HepG2 (cell line): ENCODE data around the gene SMARCD1. TPM values are rescaled to one million over a fixed set of nuclear protein-coding genes. Genes with fewer than 3 reads are reported as not detected.

Source experiments
- E2F2 ChIP-seq: sonication (generic); formaldehyde crosslinking; IDR thresholded peaks from 2 replicates; pipeline ENCODE4 v1.4.0; 2020; ENCODE audit warnings: missing genetic modification reagents, borderline replicate concordance
- FLYWCH1 ChIP-seq: sonication (generic); formaldehyde crosslinking; IDR thresholded peaks from 2 replicates; pipeline ENCODE4 v1.8.1; 2023; ENCODE audit warnings: mild to moderate bottlenecking, missing genetic modification reagents
- HNRNPLL ChIP-seq: fragments of 200-400 bp; formaldehyde crosslinking; IDR thresholded peaks from 2 replicates; pipeline ENCODE4 v1.6.1; 2017; ENCODE audit warnings: mild to moderate bottlenecking, low read depth, low read length; ENCODE audit not compliant: poor library complexity, severe bottlenecking
- HOXA5 ChIP-seq: sonication (generic); formaldehyde crosslinking; IDR thresholded peaks from 2 replicates; pipeline ENCODE4 v1.4.0; 2020; ENCODE audit warnings: missing genetic modification reagents
- KDM5B ChIP-seq: sonication (generic); formaldehyde crosslinking; IDR thresholded peaks from 2 replicates; pipeline ENCODE4 v1.4.0; 2020; ENCODE audit warnings: missing genetic modification reagents, mild to moderate bottlenecking, borderline replicate concordance
- LCORL ChIP-seq, 2 experiments: fragments of 450-650 bp in 1 of 2; sonication (generic) in 1 of 2; formaldehyde crosslinking in 1 of 2; IDR thresholded peaks; 2 replicates each; pipeline versions ENCODE4 v1.5.0 to v1.6.1; 2017 to 2020; ENCODE audit warnings: antibody characterized with exemption in 1 of 2, missing genetic modification reagents in 1 of 2
- NCOA2 ChIP-seq: sonication (generic); formaldehyde crosslinking; IDR thresholded peaks from 2 replicates; pipeline ENCODE4 v1.8.0; 2022; ENCODE audit warnings: inconsistent platforms
- NFE2L1 ChIP-seq: sonication (generic); formaldehyde crosslinking; IDR thresholded peaks from 2 replicates; pipeline ENCODE4 v1.4.0; 2020; ENCODE audit warnings: missing genetic modification reagents, mild to moderate bottlenecking, borderline replicate concordance
- ONECUT2 ChIP-seq: sonication (generic); formaldehyde crosslinking; IDR thresholded peaks from 2 replicates; pipeline ENCODE4 v1.4.0; 2020; ENCODE audit warnings: missing genetic modification reagents
- PHF21A ChIP-seq: sonication (generic); formaldehyde crosslinking; IDR thresholded peaks from 2 replicates; pipeline ENCODE4 v1.5.0; 2020; ENCODE audit warnings: mild to moderate bottlenecking, missing genetic modification reagents
- RARA ChIP-seq: IDR thresholded peaks from 2 replicates; pipeline ENCODE4 v1.6.1; 2016; ENCODE audit warnings: missing genetic modification reagents, missing compliant biosample characterization
- RBFOX2 ChIP-seq: fragments of 200-400 bp; formaldehyde crosslinking; IDR thresholded peaks from 2 replicates; pipeline ENCODE4 v1.6.1; 2017; ENCODE audit warnings: low read depth, mild to moderate bottlenecking, low read length
- REXO4 ChIP-seq: sonication (generic); formaldehyde crosslinking; IDR thresholded peaks from 2 replicates; pipeline ENCODE4 v1.8.0; 2022; ENCODE audit warnings: missing genetic modification reagents, mild to moderate bottlenecking, borderline replicate concordance
- SATB2 ChIP-seq: sonication (generic); formaldehyde crosslinking; IDR thresholded peaks from 2 replicates; pipeline ENCODE4 v1.5.0; 2020; ENCODE audit warnings: missing genetic modification reagents
- SIN3B ChIP-seq: fragments of 150-350 bp; IDR thresholded peaks from 2 replicates; pipeline ENCODE4 v1.6.1; 2014; ENCODE audit warnings: low read length
- SMC3 ChIP-seq: IDR thresholded peaks from 2 replicates; pipeline ENCODE4 v1.6.1; 2011; ENCODE audit warnings: low read length, improper control_type of control experiment
- SRF ChIP-seq: IDR thresholded peaks from 2 replicates; pipeline ENCODE4 v1.6.1; 2011; ENCODE audit warnings: mild to moderate bottlenecking, low read depth, low read length, moderate library complexity
- SRSF1 ChIP-seq: fragments of 200-400 bp; formaldehyde crosslinking; optimal IDR thresholded peaks from 2 replicates; pipeline ENCODE3; 2017; ENCODE audit warnings: mild to moderate bottlenecking, low read depth, low read length, moderate library complexity
- TCF7L2 ChIP-seq: IDR thresholded peaks from 2 replicates; pipeline ENCODE4 v1.6.1; 2011; ENCODE audit warnings: mild to moderate bottlenecking, low read depth, low read length, moderate library complexity
- TFDP1 ChIP-seq: IDR thresholded peaks from 2 replicates; pipeline ENCODE4 v1.6.1; 2016; ENCODE audit warnings: missing compliant biosample characterization, missing genetic modification reagents, borderline replicate concordance
- XBP1 ChIP-seq: sonication (generic); formaldehyde crosslinking; IDR thresholded peaks from 2 replicates; pipeline ENCODE4 v1.5.0; 2020; ENCODE audit warnings: missing genetic modification reagents
- ZNF251 ChIP-seq: sonication (generic); formaldehyde crosslinking; IDR thresholded peaks from 2 replicates; pipeline ENCODE4 v1.9.0; 2021; ENCODE audit warnings: mild to moderate bottlenecking, missing genetic modification reagents
- ZNF274 ChIP-seq: sonication (generic); formaldehyde crosslinking; IDR thresholded peaks from 2 replicates; pipeline ENCODE4 v1.5.1; 2020; ENCODE audit warnings: mild to moderate bottlenecking, missing genetic modification reagents
- ZNF383 ChIP-seq: sonication (generic); formaldehyde crosslinking; IDR thresholded peaks from 2 replicates; pipeline ENCODE4 v1.4.0; 2020; ENCODE audit warnings: missing genetic modification reagents, mild to moderate bottlenecking, borderline replicate concordance
- ZNF431 ChIP-seq: sonication (generic); formaldehyde crosslinking; IDR thresholded peaks from 2 replicates; pipeline ENCODE4 v1.9.0; 2022; ENCODE audit warnings: missing genetic modification reagents, low read depth, mild to moderate bottlenecking, borderline replicate concordance
- ZNF432 ChIP-seq: sonication (generic); formaldehyde crosslinking; IDR thresholded peaks from 2 replicates; pipeline ENCODE4 v1.5.0; 2020; ENCODE audit warnings: missing genetic modification reagents, mild to moderate bottlenecking, borderline replicate concordance
- ZNF501 ChIP-seq: sonication (generic); formaldehyde crosslinking; IDR thresholded peaks from 2 replicates; pipeline ENCODE4 v1.5.1; 2020; ENCODE audit warnings: mild to moderate bottlenecking, moderate library complexity, missing genetic modification reagents
- ZNF530 ChIP-seq: sonication (generic); formaldehyde crosslinking; IDR thresholded peaks from 2 replicates; pipeline ENCODE4 v1.5.0; 2020; ENCODE audit warnings: low read depth, mild to moderate bottlenecking, missing genetic modification reagents
- ZNF547 ChIP-seq: sonication (generic); formaldehyde crosslinking; IDR thresholded peaks from 2 replicates; pipeline ENCODE4 v1.5.1; 2020; ENCODE audit warnings: mild to moderate bottlenecking, missing genetic modification reagents
- ZNF670 ChIP-seq: sonication (generic); formaldehyde crosslinking; IDR thresholded peaks from 2 replicates; pipeline ENCODE4 v1.8.0; 2022; ENCODE audit warnings: mild to moderate bottlenecking, missing genetic modification reagents, borderline replicate concordance
- ZNF761 ChIP-seq: sonication (generic); formaldehyde crosslinking; conservative IDR thresholded peaks from 2 replicates; pipeline ENCODE4 v1.4.0; 2020; ENCODE audit warnings: mild to moderate bottlenecking, missing genetic modification reagents
- polyA plus RNA-seq, 8 experiments: library from polyadenylated mRNA; depleted of rRNA in 3 of 8; stranded (reverse) in 7 of 8; unstranded in 1 of 8; fragments of >200 nt; fragmentation: Illumina TruSeq in 4 of 8; extraction: Trizol in 4 of 8; gene quantifications; 2 replicates each; pipeline versions ENCODE4 v1.2.1 to v1.2.3, GENCODE V29; 2011 to 2016; ENCODE audit warnings: low read depth in 4 of 8, missing spikeins in 1 of 8, mixed read lengths in 1 of 8; ENCODE audit not compliant: insufficient read depth in 1 of 8
- total RNA-seq, 5 experiments: library from RNA; depleted of rRNA; stranded (reverse); fragments of >200 nt; fragmentation: Illumina TruSeq; extraction: Trizol; gene quantifications; 2 replicates each; pipeline ENCODE4 v1.2.3, GENCODE V29; 2016; ENCODE audit warnings: low read depth in 1 of 5

The SMARCD1 gene
- total and polyA plus RNA-seq, 2 of the 13 experiments (the other 11 are each of a cell fraction or from before 2014, with no cell fraction given): 51.7 to 54.6 TPM

GRCh38 chr12:50084775-50085614 is at the start of gene SMARCD1 (continued):
- TF ChIP-seq ZNF530 (no peak), ZNF274 (CRISPR knock-in tag) (no peak), ZNF761 (no peak), TCF7L2 (no peak), SIN3B (no peak), ONECUT2 (CRISPR knock-in tag) (no peak), ZNF670 (CRISPR knock-in tag) (no peak), NCOA2 (CRISPR knock-in tag) (0 out of 2 replicates have a peak, but pooled peaks have one; percentile 7), SMC3 (0 out of 2 replicates have a peak, but pooled peaks have one; percentile 9), RBFOX2 (peak; percentile 84), HNRNPLL (peak; percentile 74), E2F2 (CRISPR knock-in tag) (no peak), KDM5B (no peak), ZNF547 (CRISPR knock-in tag) (no peak), XBP1 (CRISPR knock-in tag) (no peak), NFE2L1 (no peak), ZNF383 (CRISPR knock-in tag) (no peak), LCORL (IDR thresholded peaks at IDR 0.05) (no peak), LCORL (CRISPR knock-in tag; IDR thresholded peaks at IDR 0.05) (peak; percentile 35; the same call in 1 of the 2 replicates), SRSF1 (peak; percentile 62), REXO4 (CRISPR knock-in tag) (no peak), TFDP1 (CRISPR knock-in tag) (0 out of 2 replicates have a peak, but pooled peaks have one; percentile 9), HOXA5 (CRISPR knock-in tag) (no peak), RARA (no peak), PHF21A (CRISPR knock-in tag) (peak; percentile 62; the same call in 1 of the 2 replicates), SATB2 (CRISPR knock-in tag) (no peak), FLYWCH1 (CRISPR knock-in tag) (no peak), SRF (no peak), ZNF501 (CRISPR knock-in tag) (peak; percentile 77), ZNF431 (no peak), ZNF432 (CRISPR knock-in tag) (no peak), ZNF251 (CRISPR knock-in tag) (no peak)
